T follicular helper cell (primary cell): Measurements from ENCODE around the gene PLD4.
A peak's percentile ranks its signal among the peaks of the same experiment; 100 is the strongest.

Experiments
- DNase-seq: peaks from one replicate; pipeline ENCODE4 v3.0.0-alpha.2; 2020; ENCODE audit warnings: low read depth

The PLD4 gene

GRCh38 chr14:104974665-104975390 lies 50.1 kb downstream of the PLD4 start:
- DNase-seq, result no peak

DNA sequence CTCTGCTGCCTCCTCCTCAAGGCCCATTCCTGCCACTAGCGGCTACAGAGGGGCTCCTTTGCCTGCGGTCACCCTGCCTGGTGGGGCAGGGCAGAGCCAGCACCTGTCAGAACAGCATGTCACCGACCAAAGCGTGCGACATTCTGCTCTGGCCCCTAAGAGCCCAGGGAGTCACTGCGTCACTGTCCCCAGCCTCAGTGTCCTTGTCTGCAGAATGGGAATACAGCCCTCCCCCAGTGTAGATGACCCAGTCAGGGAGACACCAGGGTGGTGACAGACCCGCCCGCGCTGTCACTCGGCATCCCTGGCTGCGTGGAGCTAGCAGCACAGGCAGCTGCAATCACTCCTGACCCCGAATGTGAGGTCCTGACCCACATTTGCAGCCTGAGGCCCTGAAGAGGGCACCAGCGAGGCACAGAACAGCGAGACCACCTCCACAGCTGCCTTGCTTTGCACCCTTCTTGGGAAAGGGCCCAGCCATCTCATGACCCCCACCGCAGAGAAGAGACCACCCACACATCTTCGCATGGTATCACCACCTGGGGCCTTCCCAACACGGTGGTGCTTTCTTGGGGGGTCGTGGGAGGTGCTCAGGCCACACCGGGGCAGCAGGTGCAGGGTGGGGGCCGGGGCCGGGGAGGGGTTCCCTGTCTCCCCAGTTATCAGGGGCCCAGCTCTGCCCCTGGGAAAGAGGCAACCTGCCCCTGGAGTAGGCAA lies 51.0 kb downstream of the PLD4 start:
- DNase-seq, result no peak

GRCh38 chr14:104976198-104977007 lies 51.7 kb downstream of the PLD4 start:
- DNase-seq, result peak; percentile 77

DNA sequence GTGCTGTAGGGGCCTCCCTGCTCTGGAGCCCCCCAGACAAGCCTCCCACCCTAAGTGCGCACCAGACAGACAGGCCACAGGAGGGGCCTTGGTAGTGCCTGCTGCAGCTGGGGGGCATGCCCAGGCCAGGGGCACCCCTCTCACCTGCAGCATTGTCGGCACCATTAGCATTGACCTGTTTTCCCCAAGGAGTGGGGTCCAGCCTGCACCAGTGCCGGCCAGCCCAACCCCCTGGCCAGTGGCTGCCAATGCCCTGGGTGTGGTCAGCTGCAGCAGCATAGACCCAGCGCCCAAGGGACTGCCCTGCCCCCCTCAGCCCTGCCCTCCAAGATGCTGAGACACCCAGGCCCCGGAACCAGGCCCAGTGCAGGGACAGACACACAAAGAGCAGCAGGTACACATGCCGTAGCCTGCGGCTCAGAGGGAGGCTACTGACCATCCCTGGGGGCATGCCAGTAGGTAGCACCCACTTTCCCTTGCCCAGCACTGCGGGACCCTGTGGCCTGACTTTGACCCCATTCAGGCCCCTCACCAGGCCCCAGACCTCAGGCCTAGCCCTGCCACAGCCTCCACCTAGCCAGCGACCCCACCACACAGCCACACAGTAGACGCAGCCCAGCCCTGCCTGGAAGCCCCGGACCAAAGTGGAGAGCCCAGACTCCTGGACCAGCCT lies 52.5 kb downstream of the PLD4 start:
- DNase-seq, result no peak

DNA sequence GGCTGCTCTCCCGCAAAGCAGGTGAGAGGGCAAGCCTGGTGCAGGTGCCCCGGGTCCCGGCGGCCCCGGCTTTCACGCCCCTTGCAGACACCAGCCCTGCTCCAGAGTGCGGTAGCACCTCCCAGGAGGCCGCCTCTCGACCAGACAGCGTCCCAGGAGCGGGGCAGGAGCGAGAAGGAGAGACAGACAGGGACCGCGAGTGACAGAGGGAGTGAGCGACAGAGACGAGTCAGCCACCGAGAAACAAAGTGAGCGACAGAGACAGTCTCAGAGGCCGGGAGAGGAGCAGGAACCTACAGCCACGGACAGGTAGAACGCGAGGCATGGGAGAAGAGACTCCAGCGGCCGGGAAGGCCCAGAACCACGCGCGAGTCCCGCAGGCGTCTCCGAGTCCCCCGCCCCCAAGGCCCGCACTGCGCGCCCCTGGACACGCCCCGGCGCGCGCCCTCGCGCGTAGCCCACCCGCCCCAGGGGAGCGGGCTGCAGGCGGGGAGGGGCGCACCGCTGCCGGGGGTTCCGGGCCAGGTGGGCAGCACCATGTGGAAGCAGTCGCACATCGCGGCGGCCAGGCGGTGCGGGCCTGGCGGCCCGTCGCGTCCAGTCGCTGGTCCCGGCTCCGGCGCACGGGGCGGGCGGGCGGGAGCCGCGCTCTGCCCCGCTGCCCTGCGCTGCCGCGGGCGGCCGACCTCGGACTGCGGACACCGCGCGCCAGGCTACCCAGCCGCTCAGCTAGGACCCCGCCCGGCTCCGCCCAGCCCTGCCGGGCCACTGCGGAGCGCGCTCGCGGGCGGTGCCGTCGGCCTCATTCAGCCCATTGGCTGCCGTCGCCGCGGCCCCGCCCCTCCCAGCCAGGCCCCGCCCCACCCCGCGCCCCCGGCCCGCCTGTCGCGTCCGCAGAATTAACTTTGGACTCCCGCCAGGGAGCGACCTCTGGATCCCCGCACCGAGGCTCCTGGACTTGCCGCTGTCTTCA lies 53.3 kb downstream of the PLD4 start, which contains the start of gene AHNAK2:
Gene AHNAK2, minus strand, starts transcription at position 694 of the 973 bp plus-strand sequence. Its CDS starts 137 bp downstream, at position 557.
- DNase-seq, result peak; percentile 25

DNA sequence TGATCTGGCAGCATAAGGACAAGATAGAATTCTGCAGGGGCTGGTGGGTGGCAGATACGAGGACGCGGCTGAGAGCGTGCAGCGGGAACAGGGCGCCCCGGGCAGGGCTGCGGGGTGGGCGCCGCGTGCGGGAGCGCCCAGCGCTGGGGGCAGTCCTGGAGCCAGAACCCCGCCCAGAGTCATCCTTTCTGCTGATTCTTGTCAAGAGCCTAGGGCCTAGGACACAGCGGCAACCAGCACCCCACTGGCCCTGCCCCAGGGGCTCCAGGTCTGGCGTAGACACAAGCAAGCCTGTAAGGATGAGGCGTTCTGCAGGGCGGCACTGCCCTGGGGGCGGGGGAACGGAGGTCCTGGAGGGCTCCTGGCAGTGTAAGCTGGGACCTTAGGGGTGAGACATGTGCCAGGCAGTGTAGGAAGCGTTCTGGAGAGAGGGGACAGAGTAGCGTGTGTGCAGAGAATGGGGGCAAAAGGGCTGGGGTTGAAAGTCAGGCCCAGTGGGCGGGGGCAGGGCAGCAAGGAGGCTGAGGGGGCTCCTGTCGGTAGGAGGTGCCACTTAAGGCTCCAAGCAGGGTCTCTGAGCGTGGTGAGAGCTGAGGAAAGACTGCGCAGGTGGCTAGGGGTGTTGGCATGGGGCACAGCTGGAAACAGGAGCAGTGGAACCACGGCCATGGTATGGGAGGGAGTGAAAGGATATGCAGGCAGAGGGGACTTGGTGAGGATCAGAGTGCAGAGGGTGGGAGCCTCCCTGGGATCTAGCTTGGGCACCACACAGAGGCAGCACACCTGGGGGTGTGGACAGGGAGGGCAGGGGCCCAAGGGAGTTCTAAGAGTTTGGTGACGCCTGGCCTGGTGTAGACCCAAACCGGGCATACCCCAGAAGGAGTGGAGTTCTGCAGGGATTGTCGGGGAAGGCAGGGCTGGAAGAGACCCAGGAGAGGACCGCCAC lies 54.3 kb downstream of the PLD4 start:
- no peak for DNase-seq

GRCh38 chr14:104979758-104980610 lies 55.3 kb downstream of the PLD4 start:
- no peak for DNase-seq

DNA sequence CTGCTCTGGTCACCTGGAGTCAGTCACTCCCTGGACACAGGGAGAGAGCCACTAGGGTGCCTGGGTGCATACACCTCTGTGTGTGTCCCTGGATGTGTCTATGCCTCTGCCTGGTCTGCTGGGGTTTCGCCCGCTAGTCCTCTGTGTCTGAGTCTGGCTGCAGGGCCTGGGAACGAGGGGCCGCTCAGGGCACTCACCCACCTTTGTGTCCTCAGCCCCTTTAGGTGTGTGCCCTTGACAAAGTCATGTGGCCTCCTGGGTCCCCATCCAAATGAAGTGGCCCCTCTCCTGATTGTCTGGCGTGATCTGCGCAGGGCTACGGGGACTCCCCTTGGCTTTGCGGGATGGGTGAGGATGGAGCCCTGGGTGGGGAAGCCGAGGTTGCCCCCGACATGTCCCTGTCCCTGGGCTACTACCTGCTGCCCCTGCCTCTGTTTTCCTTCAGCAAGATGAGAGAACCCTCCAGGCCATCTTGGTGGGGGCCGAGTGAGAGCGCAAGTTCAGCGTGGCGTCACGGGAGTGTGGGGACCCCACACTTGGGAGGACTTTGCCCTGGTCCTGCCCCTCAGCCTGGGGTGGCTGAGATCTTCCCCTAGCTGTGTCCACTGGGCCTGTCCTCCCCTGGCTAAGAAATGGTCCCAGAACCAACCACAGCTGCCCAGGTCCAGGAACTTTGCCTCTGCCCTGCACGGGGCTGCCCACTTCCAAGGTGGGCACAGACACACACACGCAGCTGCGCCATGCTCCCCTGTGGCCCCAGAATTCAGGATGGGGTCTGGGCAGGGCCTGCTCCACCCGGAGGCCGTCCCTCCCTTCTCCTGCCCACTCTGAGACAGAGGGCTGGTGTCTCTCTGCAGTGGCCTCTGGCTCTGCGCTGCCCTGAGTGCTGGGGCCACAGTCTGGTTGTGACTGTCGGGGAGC lies 56.2 kb downstream of the PLD4 start:
- no peak for DNase-seq

DNA sequence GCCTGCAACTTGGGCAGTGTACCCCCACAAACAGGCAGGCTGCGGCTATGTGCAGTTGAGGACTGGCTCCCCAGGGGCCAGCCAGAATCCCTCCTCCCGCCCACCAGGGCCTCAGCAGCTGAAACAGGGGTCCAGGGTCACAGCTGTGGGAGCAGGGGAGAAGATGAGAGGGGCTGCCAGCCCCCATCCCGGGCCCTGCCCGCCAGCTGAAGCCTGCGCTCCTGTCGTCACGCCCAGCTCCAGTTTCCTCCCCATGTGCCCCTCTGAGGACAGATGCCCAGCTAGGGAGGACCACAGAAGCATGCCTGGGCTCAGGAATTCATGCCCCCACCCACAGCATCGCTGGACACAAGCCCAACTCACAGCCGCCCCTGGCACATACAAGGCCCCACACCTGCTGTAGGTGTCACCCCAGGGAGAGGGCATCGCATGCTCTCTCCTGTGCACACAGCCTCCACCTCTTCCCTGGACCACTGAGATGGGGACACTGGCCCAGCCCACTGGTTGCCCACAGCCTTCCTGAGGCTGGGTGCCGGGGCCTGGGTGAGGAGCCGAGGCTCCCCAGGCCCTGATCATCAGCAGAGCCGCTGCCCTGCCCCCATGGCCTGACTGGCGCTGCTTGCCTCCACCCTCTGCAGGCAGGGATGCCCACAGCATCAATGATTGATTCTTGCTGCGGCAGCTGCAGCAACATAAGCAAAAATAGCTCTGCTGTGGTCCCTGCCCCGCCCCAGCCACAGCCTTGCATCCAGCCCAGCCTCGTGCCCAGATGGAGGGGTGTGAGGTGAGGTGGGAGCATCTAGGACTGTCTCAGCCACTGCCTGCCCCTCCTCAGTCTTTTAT lies 57.2 kb downstream of the PLD4 start:
- no peak for DNase-seq

GRCh38 chr14:104982548-104983230 lies 58.0 kb downstream of the PLD4 start:
- no peak for DNase-seq
